ENCODE results near the gene RASL10B. TPM values are rescaled to one million over a fixed set of nuclear protein-coding genes. Genes with fewer than 3 reads are reported as not detected.

Gene RASL10B
- total RNA-seq, 2 experiments from 2014 or later = 0.22 to 0.47 TPM

DNA sequence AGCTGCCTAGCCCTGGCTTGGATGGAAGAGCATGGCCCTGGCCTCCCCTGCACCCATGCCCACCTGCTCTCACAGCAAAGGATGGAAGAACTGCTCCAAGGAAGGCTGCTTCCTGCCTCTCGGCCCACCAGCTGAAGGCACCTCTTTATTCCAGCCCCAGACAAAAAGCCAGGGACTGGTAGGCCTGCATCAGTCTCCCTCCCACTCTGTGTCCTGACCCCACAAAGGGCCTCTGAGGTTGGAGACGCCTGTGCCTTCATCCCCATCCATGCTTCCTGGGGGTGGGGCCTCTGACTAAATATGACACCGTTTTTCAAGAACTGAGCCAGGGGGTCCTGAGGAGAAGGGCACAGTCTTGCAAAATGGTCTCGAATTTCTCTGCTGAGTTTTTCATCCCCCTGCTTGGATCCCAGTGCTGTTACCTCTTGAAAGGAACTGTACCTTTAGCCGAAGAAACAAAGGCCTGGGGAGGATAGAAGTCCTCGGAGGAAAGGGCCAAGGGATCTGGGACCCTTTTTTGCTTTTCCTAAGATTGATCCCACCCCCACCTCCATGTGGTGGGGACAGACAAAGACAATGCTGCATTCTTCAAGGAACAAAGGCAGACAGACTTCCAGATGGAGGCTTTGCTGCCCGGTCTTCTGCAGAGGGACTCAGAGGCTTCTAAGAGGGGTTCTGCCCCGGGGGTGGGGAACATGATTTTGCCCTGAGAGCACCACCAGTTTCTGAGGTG is 34.5 kb downstream of the RASL10B start:
- no peak for ATAC-seq (ENCODE audit: poor library complexity)
- intact Hi-C loops (cut with DNase I, micrococcal nuclease) = loop anchor here in 1 of 2 experiments (10.0 kb wide), 1 partner anchor 379 kb away; no protein-coding TSS in a partner anchor
- TF ChIP-seq, protein P1, sequence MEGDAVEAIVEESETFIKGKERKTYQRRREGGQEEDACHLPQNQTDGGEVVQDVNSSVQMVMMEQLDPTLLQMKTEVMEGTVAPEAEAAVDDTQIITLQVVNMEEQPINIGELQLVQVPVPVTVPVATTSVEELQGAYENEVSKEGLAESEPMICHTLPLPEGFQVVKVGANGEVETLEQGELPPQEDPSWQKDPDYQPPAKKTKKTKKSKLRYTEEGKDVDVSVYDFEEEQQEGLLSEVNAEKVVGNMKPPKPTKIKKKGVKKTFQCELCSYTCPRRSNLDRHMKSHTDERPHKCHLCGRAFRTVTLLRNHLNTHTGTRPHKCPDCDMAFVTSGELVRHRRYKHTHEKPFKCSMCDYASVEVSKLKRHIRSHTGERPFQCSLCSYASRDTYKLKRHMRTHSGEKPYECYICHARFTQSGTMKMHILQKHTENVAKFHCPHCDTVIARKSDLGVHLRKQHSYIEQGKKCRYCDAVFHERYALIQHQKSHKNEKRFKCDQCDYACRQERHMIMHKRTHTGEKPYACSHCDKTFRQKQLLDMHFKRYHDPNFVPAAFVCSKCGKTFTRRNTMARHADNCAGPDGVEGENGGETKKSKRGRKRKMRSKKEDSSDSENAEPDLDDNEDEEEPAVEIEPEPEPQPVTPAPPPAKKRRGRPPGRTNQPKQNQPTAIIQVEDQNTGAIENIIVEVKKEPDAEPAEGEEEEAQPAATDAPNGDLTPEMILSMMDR (IDR thresholded peaks at IDR 0.05) = no peak
- no peaks in the 10 kb centered on the region for H3K36me3 Mint-ChIP-seq (ENCODE audit: low read depth)
- H3K27me3 ChIP-seq (ENCODE audit: control insufficient read depth in 1 of 2, insufficient read depth in 2 of 2, low read length in 2 of 2) = no peaks in the 10 kb centered on the region
- H3K27ac Mint-ChIP-seq = no peak overlapping the region
- ChIA-PET POLR2A (interaction anchor here (0.6 to 3.2 kb wide), 4 partner anchors 36 to 525 kb away, joined by 3 to 142 read pairs (median 6); partner anchors contain the start of gene TAF15), CTCF (interaction anchor here (0.8 to 5.5 kb wide), 2 partner anchors 19 to 45 kb away, joined by 3 to 156 read pairs; partner anchors contain the start of gene TAF15)
- H3K36me3 ChIP-seq (ENCODE audit: insufficient read depth, low read length) = no peaks in the 10 kb centered on the region
- H3K4me1 ChIP-seq (ENCODE audit: insufficient read depth, low read length) = peaks cover 12% of the 10 kb centered on the region
- H3K4me1 Mint-ChIP-seq (ENCODE audit: low read depth) = peaks cover 7% of the 10 kb centered on the region
- no peak overlapping the region for H3K27ac ChIP-seq (ENCODE audit: low read depth in 1 of 2, low read length in 2 of 2)
- no peaks in the 10 kb centered on the region for H3K9me3 ChIP-seq (ENCODE audit: control insufficient read depth in 1 of 2, insufficient read depth in 1 of 2, low read length in 2 of 2)
- no peaks in the 10 kb centered on the region for H3K27me3 Mint-ChIP-seq
- no peaks in the 10 kb centered on the region for H3K9me3 Mint-ChIP-seq
- DNase-seq = no peak
- no peak overlapping the region for H3K4me3 ChIP-seq (ENCODE audit: low read length)
- peak overlapping the region; percentile 39 for H3K4me3 Mint-ChIP-seq

DNA sequence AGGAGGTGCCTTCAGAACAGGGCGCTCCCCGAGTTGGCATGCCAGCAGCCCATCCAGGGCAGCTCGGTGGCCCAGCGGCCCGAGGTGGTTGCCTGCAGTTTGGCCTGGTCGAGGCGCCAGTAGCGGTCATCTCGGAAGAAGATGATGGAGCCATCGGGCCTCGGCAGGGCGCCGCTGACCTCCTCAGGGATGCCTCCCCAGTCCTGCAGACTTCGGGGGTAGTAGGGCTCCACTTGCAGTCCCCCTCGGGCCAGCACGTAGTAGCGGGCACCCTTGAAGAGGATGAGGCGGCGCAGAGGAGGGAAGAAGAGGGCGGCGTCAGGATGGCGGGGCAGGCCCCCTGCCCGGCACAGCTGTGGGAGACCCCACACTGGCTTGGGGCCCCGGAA is 35.0 kb downstream of the RASL10B start:
- H3K27me3 ChIP-seq (ENCODE audit: control insufficient read depth in 1 of 2, insufficient read depth in 2 of 2, low read length in 2 of 2) = no peaks in the 10 kb centered on the region
- Mint-ChIP-seq H3K27me3 (no peaks in the 10 kb centered on the region), H3K36me3 (ENCODE audit: low read depth) (no peaks in the 10 kb centered on the region), H3K9me3 (no peaks in the 10 kb centered on the region), H3K4me3 (no peak overlapping the region), H3K4me1 (ENCODE audit: low read depth) (peaks cover 7% of the 10 kb centered on the region), H3K27ac (no peak overlapping the region)
- peaks cover 12% of the 10 kb centered on the region for H3K4me1 ChIP-seq (ENCODE audit: insufficient read depth, low read length)
- ChIA-PET CTCF (interaction anchor here (1.0 to 5.5 kb wide), 2 partner anchors 38 to 44 kb away, joined by 5 to 156 read pairs; partner anchors contain the start of gene TAF15), POLR2A (interaction anchor here (0.9 to 1.3 kb wide), 2 partner anchors 35 to 42 kb away, joined by 3 to 10 read pairs; partner anchors contain the start of genes RASL10B and TAF15)
- H3K36me3 ChIP-seq (ENCODE audit: insufficient read depth, low read length) = no peaks in the 10 kb centered on the region
- DNase-seq = no peak
- no peaks in the 10 kb centered on the region for H3K9me3 ChIP-seq (ENCODE audit: control insufficient read depth in 1 of 2, insufficient read depth in 1 of 2, low read length in 2 of 2)
- H3K4me3 ChIP-seq (ENCODE audit: low read length) = no peak overlapping the region
- no peak for ATAC-seq (ENCODE audit: poor library complexity)
- TF ChIP-seq, protein P1 (IDR thresholded peaks at IDR 0.05) = no peak
- H3K27ac ChIP-seq (ENCODE audit: low read depth in 1 of 2, low read length in 2 of 2) = no peak overlapping the region
- intact Hi-C loops (cut with DNase I, micrococcal nuclease) = loop anchor here in 1 of 2 experiments (10.0 kb wide), 1 partner anchor 378 kb away; no protein-coding TSS in a partner anchor

DNA sequence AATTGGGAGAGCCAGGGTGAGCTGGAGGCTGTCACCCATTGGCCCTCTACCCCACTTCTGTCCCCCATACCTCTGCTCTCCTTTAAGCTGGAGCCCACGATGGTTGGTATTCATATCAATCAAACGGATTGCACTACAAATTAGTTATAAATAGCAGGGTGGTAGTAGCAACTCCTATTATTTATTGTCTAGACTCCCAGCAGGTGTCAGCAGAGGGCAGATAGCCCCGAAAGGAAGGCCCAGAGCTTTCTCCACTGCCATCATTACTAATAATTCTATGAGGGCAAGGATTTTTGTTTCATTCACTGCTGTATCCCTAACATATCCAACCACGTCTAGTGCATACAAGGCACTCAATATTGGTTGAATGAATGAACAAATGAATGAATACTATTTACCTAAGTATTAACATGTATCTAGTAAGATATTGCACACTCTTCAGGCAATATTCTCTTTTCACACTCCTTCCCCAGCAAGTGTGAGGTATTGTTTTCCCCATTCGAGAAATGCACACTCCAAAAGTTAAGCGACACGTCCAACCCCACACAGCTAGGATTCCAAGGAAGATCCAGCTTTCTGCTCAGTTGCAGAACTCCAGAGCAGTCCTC is 35.6 kb downstream of the RASL10B start:
- peak in 8 of 14 experiments; percentile 7 to 60 (median 32) for DNase-seq

More for the DNA sequence above, 35.6 kb downstream of the RASL10B start:
- CTCF ChIA-PET = interaction anchor here (0.7 to 5.5 kb wide), 3 partner anchors 27 to 44 kb away, joined by 3 to 156 read pairs (median 5); partner anchors contain the start of gene TAF15
- H3K4me3 ChIP-seq (ENCODE audit: low read length) = no peak overlapping the region
- H3K4me1 ChIP-seq (ENCODE audit: insufficient read depth, low read length) = peaks cover 12% of the 10 kb centered on the region
- Mint-ChIP-seq H3K4me1 (ENCODE audit: low read depth) (peaks cover 7% of the 10 kb centered on the region), H3K36me3 (ENCODE audit: low read depth) (no peaks in the 10 kb centered on the region), H3K27ac (no peak overlapping the region), H3K9me3 (no peaks in the 10 kb centered on the region), H3K27me3 (no peaks in the 10 kb centered on the region), H3K4me3 (peak overlapping the region; percentile 38)
- POLR2A ChIA-PET = interaction anchor here (0.9 to 1.3 kb wide), 3 partner anchors 28 to 42 kb away, joined by 3 to 10 read pairs (median 3); partner anchors contain the start of genes MMP28, RASL10B and TAF15
- intact Hi-C loops (cut with DNase I, micrococcal nuclease) = loop anchor here in 1 of 2 experiments (10.0 kb wide), 1 partner anchor 378 kb away; no protein-coding TSS in a partner anchor
- no peak for ATAC-seq (ENCODE audit: poor library complexity)
- TF ChIP-seq, protein P1 (IDR thresholded peaks at IDR 0.05) = peak; percentile 49
- H3K9me3 ChIP-seq (ENCODE audit: control insufficient read depth in 1 of 2, insufficient read depth in 1 of 2, low read length in 2 of 2) = no peaks in the 10 kb centered on the region
- H3K27ac ChIP-seq (ENCODE audit: low read depth in 1 of 2, low read length in 2 of 2) = no peak overlapping the region
- H3K27me3 ChIP-seq (ENCODE audit: control insufficient read depth in 1 of 2, insufficient read depth in 2 of 2, low read length in 2 of 2) = no peaks in the 10 kb centered on the region
- H3K36me3 ChIP-seq (ENCODE audit: insufficient read depth, low read length) = no peaks in the 10 kb centered on the region

Measured in CD4-positive, alpha-beta T cell (primary cell).